CD4-positive, alpha-beta T cell treated with Interleukin-10 for 1 hour (primary cell): Measurements from ENCODE around the gene NFIL3.
"Not testable (repeated sequence)": the region's sequence is repeated elsewhere in the genome, so short reads cannot be mapped to it uniquely, and the experiment has no call there.

Source experiments
- DNase-seq: peaks from one replicate; pipeline ENCODE4 v3.0.0-alpha.2; 2020

The NFIL3 gene

GRCh38 chr9:91393826-91394225, 29.8 kb downstream of the NFIL3 start:
- DNase-seq = no peak

GRCh38 chr9:91392435-91392834, 31.2 kb downstream of the NFIL3 start:
- DNase-seq = no peak

- DNase-seq = no peak
These were observed 31.8 kb downstream of the NFIL3 start for GRCh38 chr9:91391818-91392217.

GRCh38 chr9:91391412-91391811, 32.2 kb downstream of the NFIL3 start:
- DNase-seq = no peak

GRCh38 chr9:91389686-91390085, 33.9 kb downstream of the NFIL3 start:
- DNase-seq = not testable (repeated sequence)

- no peak for DNase-seq
These were observed 36.9 kb downstream of the NFIL3 start for GRCh38 chr9:91386765-91387164.

- DNase-seq = no peak
These were observed 38.7 kb downstream of the NFIL3 start for GRCh38 chr9:91384954-91385353.

GRCh38 chr9:91383577-91383976, 40.1 kb downstream of the NFIL3 start:
- no peak for DNase-seq

- DNase-seq = no peak
These were observed 41.3 kb downstream of the NFIL3 start for GRCh38 chr9:91382298-91382697.

GRCh38 chr9:91379426-91379825, 44.2 kb downstream of the NFIL3 start:
- DNase-seq = no peak

GRCh38 chr9:91378695-91379127, 44.9 kb downstream of the NFIL3 start:
- no peak for DNase-seq

GRCh38 chr9:91378054-91378453, 45.6 kb downstream of the NFIL3 start:
- not testable (repeated sequence) for DNase-seq

- DNase-seq = no peak
These were observed 47.4 kb downstream of the NFIL3 start for GRCh38 chr9:91376239-91376638.

GRCh38 chr9:91374939-91375338, 48.7 kb downstream of the NFIL3 start:
- DNase-seq = no peak

- no peak for DNase-seq
These were observed 51.7 kb downstream of the NFIL3 start for GRCh38 chr9:91371894-91372293.

- DNase-seq = not testable (repeated sequence)
These were observed 53.6 kb downstream of the NFIL3 start for GRCh38 chr9:91370006-91370405.

- no peak for DNase-seq
These were observed 58.9 kb downstream of the NFIL3 start for GRCh38 chr9:91364702-91365101.

GRCh38 chr9:91364005-91364404, 59.6 kb downstream of the NFIL3 start:
- no peak for DNase-seq

- no peak for DNase-seq
These were observed 61.5 kb downstream of the NFIL3 start for GRCh38 chr9:91362051-91362611.

GRCh38 chr9:91361291-91362050, 62.2 kb downstream of the NFIL3 start, which contains the start of gene AUH:
Gene AUH, minus strand, starts transcription at chr9:91361918. Its CDS starts 29 bp downstream, at chr9:91361889.
- DNase-seq = peak; percentile 89

GRCh38 chr9:91360551-91361290, 62.9 kb downstream of the NFIL3 start:
- no peak for DNase-seq

- DNase-seq = no peak
These were observed 63.7 kb downstream of the NFIL3 start for GRCh38 chr9:91359734-91360470.

GRCh38 chr9:91359083-91359482, 64.5 kb downstream of the NFIL3 start:
- no peak for DNase-seq
